Measurements from ENCODE around the gene SFTPA2.
"Not testable (repeated sequence)": the region's sequence is repeated elsewhere in the genome, so short reads cannot be mapped to it uniquely, and the experiment has no call there.

SFTPA2 gene

DNA sequence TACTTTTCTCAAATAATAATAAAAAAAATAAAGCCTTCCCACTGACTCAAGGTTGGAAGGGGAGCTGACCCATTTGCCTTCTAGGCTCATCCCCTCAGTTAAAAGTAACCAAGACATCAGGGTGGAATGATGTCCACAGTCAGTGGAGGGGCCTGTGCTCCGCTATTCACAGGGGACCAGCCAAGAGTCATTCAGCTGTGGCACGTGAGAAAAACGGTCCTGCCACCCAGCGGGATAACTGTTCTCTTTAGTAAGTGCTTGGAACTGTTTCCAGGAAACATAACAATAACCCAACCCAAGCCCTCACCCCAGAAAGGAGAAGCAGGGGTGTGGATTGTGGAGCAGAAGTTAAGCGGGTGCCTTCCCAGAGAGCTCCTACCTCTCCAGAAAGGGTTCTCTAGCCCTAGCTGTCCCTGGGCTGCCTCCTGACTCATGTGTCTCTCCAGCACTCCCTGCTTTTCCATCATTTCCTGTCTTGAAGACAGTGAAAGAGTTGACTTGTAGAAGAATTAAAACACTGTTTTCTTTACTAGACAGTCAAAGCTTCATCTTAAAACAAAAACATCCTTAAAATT lies 50.2 kb downstream of the SFTPA2 start:
- not testable (repeated sequence) for DNase-seq

DNA sequence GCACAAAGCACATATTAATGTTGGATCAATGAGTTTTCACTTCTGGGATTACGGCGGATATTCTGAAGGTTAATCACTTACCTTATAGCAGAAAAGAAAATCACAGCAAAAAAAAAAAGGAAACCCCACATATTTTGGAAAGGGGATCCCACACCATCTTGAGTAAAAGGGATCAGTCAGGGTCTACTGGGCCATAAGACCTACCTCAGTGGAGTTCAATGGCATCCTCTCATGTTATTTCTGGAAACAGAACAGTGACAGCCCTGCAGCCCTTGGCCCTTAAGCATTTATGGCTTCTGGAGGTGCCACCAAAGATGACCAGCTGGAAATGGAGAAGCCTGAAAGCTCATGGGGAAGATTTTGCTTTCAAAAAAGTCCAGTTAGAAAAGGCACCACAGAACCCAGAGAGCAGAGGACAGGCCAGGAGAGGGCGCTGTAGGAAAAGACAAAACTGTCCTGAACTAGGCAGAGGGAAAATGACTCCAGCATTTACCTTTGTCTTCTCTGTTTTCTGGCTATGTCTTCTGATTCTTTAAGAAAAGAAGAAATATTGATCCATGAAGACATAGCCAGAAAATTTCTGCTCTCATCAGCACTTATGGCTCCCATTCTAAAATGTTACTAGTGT lies 50.8 kb downstream of the SFTPA2 start:
- not testable (repeated sequence) for DNase-seq

DNA sequence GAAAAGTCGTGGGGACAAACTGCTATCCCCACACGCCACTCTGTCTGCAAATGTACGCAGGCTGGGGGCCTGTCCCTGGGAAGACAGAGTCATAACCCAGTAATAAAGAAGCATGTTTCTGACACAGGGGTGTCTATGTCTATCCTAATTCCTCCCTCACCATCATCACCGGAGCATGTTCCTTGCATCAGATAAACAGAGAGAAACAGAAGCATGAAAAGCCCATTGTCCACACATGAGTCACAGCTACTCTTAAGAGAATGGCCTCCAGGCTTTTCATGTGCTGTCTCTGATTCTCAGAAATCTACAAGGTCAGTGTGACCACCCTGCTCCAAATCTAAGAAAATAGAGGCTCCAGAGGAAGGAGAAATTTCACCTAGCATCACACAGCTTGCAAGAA lies 52.0 kb downstream of the SFTPA2 start:
- DNase-seq = not testable (repeated sequence)

DNA sequence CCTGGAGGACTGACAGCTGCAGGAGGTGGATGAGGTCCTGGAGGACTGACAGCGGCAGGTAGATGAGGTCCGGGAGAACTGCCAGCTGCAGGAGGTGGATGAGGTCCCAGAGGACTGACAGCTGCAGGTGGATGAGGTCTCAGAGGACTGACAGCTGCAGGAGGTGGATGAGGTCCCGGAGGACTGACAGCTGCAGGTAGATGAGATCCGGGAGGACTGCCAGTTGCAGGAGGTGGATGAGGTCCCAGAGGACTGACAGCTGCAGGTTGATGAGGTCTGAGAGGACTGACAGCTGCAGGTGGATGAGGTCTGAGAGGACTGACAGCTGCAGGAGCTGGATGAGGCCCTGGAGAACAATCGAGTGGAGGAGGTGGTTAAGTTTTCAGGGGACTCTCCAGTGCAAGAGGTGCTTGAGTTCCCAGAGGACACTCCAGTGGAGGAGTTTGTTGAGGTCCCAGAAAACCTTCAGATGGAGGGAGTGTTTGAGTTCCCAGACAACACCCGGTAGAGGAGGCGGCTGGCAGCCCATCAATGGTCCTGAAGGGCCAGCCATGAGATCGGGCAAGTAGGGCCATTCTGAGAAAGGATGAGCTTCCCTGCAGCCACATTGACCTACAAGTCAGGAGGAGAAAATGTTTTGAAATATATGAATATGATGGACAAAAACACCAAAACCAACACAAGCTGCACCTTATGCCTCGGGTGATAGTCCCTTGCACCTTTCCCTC lies 52.6 kb downstream of the SFTPA2 start:
- DNase-seq = no peak

All from right hindlimb (tissue), 1 donor.